Psoas muscle (tissue), 8 donors: Measurements from ENCODE around the gene WDR27. TPM values are rescaled to one million over a fixed set of nuclear protein-coding genes. Genes with fewer than 3 reads are reported as not detected.

Experiments
- ATAC-seq, 4 donors: fragments of 200-7000 bp; cut with Tn5 transposase; one replicate each; pipeline ENCODE4 v1.9.1; 2020; ENCODE audit warnings: moderate library complexity in 3 of 4, mild to moderate bottlenecking in 2 of 4
- DNase-seq, 2 donors: peaks; one replicate each; pipeline ENCODE4 v3.0.0-alpha.2; 2020
- H3K27ac ChIP-seq: fragments of 200-600 bp; one replicate; pipeline ENCODE4 v1.8.0; 2022
- H3K27me3 ChIP-seq, 3 donors: fragments of 200-600 bp in 1 of 3; one replicate each; pipeline versions ENCODE4 v1.6.1 to v1.8.0; 2013 to 2022; ENCODE audit warnings: low read length in 2 of 3, mild to moderate bottlenecking in 2 of 3, moderate library complexity in 1 of 3; ENCODE audit not compliant: insufficient read depth in 3 of 3
- H3K36me3 ChIP-seq, 2 donors: fragments of 200-600 bp in 1 of 2; one replicate each; pipeline versions ENCODE4 v1.6.1 to v1.8.0; 2013 to 2022; ENCODE audit warnings: low read depth in 1 of 2, mild to moderate bottlenecking in 1 of 2, moderate library complexity in 1 of 2; ENCODE audit not compliant: insufficient read depth in 1 of 2
- H3K4me1 ChIP-seq: fragments of 200-600 bp; one replicate; pipeline ENCODE4 v1.8.0; 2022
- H3K4me3 ChIP-seq: fragments of 200-600 bp; one replicate; pipeline ENCODE4 v1.8.0; 2022; ENCODE audit warnings: mild to moderate bottlenecking
- H3K9me3 ChIP-seq: fragments of 200-600 bp; one replicate; pipeline ENCODE4 v1.8.0; 2022
- WGBS, 3 donors: extraction: QIAGEN DNeasy Blood & Tissue Kit; methylation state at CpG; one replicate each; pipeline versions ENCODE4 v1.1.6 to v1.1.7; 2013; 5-methylcytosine and 5-hydroxymethylcytosine counted together
- intact Hi-C, 2 donors: fragments of 100-400 bp; cut with DNase I; formaldehyde crosslinking; loops; one replicate each; pipeline versions ENCODE4 v1.11.0 to v1.14.2; 2022
- polyA plus RNA-seq, 3 donors: library from polyadenylated mRNA; stranded (reverse); fragments of 200-250 nt; gene quantifications; one replicate each; pipeline ENCODE4 v1.2.3, GENCODE V29; 2013
- total RNA-seq, 4 donors: library from RNA; stranded (reverse); fragmentation: NEBNext Ultra II Directional in 2 of 4; extraction: Animal tissue kit (Norgen Biotek cat#: 25700) in 2 of 4; gene quantifications; one replicate each; pipeline versions ENCODE4 v1.2.1 to v1.2.4, GENCODE V29; 2021 to 2023
- TF ChIP-seq, protein P1 (sequence below): fragments of 200-600 bp; IDR thresholded peaks from one replicate; pipeline ENCODE4 v1.8.0; 2022; ENCODE audit warnings: antibody characterized with exemption
- donor health status: healthy with polysubstance abuse.
- donor health status: DM: no; HTN: no; CAD: no; lungs with moderate emphysema.
- donor health status: Bipolar disorder and iron deficiency.
- donor health status: healthy.
- donor health status: DM: yes; HTN: yes; CAD: no.
- donor health status: DM: no; HTN: no; CAD: no.
- donor health status: DM: no; HTN: no; CAD: no.
- donor health status: DM: yes; HTN: yes; CAD: no.

The WDR27 gene
- total and polyA plus RNA-seq, 7 donors: 3.1 to 14.4 (median 5.5) TPM

DNA sequence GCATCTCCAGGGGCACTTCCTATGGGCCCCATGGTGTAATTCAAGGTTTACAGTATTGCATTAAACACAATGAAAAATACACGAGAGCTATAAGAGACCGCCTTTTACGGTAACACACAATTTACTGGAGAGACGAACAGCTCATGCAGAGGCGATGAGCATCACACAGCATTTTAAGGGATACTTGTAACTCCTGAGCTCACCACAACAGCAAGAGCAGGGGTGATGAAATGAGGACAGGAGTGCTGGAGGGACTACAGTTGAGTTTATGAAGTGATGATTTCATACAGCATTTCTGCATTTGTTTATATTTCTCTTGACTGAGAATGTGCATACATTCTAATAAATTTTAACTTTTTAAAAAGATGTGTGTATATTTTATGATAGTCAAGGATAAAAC lies 113.9 kb downstream of the WDR27 start:
- Histone ChIP-seq H3K9me3 (peaks cover 4% of the 10 kb centered on the region), H3K36me3 (no peaks in the 10 kb centered on the region), H3K27ac (no peak overlapping the region), H3K4me1 (peaks cover 5% of the 10 kb centered on the region), H3K27me3 (no peaks in the 10 kb centered on the region), H3K4me3 (no peak overlapping the region)
- TF ChIP-seq, protein P1, sequence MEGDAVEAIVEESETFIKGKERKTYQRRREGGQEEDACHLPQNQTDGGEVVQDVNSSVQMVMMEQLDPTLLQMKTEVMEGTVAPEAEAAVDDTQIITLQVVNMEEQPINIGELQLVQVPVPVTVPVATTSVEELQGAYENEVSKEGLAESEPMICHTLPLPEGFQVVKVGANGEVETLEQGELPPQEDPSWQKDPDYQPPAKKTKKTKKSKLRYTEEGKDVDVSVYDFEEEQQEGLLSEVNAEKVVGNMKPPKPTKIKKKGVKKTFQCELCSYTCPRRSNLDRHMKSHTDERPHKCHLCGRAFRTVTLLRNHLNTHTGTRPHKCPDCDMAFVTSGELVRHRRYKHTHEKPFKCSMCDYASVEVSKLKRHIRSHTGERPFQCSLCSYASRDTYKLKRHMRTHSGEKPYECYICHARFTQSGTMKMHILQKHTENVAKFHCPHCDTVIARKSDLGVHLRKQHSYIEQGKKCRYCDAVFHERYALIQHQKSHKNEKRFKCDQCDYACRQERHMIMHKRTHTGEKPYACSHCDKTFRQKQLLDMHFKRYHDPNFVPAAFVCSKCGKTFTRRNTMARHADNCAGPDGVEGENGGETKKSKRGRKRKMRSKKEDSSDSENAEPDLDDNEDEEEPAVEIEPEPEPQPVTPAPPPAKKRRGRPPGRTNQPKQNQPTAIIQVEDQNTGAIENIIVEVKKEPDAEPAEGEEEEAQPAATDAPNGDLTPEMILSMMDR: no peak
- intact Hi-C loops: no loop called here
- ATAC-seq (no peak), DNase-seq (no peak)
- WGBS, 3 donors: 95 to 99% (median 98%) methylated on average over 5 of the region's 5 CpGs

DNA sequence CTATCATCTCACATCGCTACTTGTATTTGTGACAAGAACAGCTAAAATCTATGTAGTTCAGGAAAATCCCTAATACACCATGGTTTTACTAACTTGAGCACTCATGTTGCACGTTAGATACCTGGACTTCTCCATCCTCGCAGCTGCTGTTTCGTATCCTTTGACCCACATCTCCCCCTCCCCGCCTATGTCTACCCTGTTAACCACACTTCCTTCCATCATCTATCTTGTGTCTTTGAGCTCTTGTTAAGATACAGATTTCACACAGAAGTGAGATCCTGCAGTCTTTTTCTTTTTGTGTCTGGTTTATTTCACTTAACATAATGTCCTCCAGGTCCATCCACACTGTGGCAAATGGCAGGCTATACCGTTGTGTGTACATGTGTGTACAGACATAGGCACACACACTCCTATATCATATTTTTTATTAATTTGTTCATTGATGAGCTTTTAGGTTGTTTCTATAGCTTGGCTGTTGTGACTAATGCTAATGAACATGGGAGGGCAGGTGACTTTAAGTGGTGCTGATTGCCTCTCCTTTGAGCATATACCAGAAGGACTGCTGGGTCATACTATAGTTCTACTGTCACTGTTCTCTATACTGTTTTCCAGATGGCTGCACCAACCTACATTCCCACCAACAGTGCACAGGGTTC lies 117.8 kb downstream of the WDR27 start:
- no peak for DNase-seq
- Histone ChIP-seq H3K4me1 (no peaks in the 10 kb centered on the region), H3K27ac (no peak overlapping the region), H3K9me3 (peaks cover 4% of the 10 kb centered on the region), H3K36me3 (peaks cover 0 to 4% of the 10 kb centered on the region in 2 donors), H3K4me3 (no peak overlapping the region), H3K27me3 (no peaks in the 10 kb centered on the region)
- ATAC-seq: no peak
- 80 to 88% (median 87%) methylated on average over 6 of the region's 6 CpGs for WGBS, 3 donors
- TF ChIP-seq, protein P1: no peak
- intact Hi-C loops: no loop called here

DNA sequence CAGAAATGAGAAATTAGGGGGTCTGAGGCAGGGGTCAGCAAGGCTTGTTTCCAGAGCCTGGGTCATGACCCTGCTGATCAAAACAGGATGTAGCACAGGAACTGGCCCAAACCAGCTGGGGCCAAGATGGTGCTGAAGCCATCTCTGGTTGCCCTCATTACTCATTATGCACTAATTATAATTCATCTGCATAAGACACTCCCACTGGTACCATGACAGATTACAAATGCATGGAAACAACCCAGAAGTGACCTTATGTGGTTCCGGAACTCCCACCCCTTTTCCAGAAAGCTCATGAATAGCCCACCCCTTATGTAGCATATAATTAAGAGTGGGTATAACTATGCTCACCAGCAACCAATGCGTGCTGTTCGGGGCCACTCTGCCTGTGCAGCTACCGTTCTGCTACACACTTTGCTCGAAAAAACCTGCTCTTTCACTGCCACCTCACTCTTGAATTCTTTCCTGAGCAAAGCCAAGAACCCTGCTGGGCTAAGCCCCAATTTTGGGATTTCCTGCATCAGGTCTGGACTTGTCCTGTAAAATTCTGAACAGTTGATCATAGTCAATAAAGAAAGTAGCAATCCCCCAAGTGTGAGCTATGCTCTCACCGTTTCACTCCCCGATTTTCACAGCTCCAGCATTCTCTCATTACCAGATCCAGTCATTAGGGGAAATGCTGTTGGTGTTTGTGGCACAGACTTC lies 122.3 kb downstream of the WDR27 start:
- H3K4me1 ChIP-seq: no peaks in the 10 kb centered on the region
- no peak overlapping the region for H3K4me3 ChIP-seq
- no peaks in the 10 kb centered on the region for H3K27me3 ChIP-seq
- 87 to 94% (median 94%) methylated on average over 7 of the region's 7 CpGs for WGBS, 3 donors
- H3K27ac ChIP-seq: no peak overlapping the region
- peaks cover under 1% of the 10 kb centered on the region for H3K9me3 ChIP-seq
- TF ChIP-seq, protein P1: no peak
- no peak for ATAC-seq
- intact Hi-C loops: no loop called here
- H3K36me3 ChIP-seq: peaks cover 0 to 4% of the 10 kb centered on the region in 2 donors
- no peak for DNase-seq

DNA sequence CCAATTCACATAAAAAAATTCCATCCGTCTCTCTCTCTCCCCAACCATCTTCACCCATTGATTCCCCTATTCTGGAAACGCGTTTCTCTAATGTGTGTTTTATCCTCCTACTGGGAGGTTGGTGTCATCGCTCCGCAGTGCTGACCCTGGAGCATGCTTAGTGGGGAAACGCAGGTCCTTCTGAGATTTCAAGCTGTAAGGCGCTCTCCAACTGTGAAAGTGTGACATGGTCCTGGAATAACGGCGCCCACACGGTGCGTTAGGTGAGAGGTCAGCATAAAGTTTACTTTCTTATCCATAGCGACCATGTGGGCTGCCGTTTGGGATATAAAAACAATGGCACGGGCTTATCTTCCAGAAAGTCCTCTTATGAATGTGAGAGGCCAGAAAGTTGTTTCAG lies 123.9 kb downstream of the WDR27 start:
- WGBS, 3 donors: 89% methylated on average over 14 of the region's 14 CpGs
- DNase-seq (no peak), ATAC-seq (no peak)
- no peak overlapping the region for H3K27ac ChIP-seq
- H3K4me1 ChIP-seq: no peaks in the 10 kb centered on the region
- no peaks in the 10 kb centered on the region for H3K9me3 ChIP-seq
- peaks cover 0 to 4% of the 10 kb centered on the region in 2 donors for H3K36me3 ChIP-seq
- H3K4me3 ChIP-seq: no peak overlapping the region
- TF ChIP-seq, protein P1: no peak
- intact Hi-C loops: no loop called here
- H3K27me3 ChIP-seq: no peaks in the 10 kb centered on the region
